ENCODE data around the gene PARD6B. TPM values are rescaled to one million over a fixed set of nuclear protein-coding genes. Genes with fewer than 3 reads are reported as not detected.

The PARD6B gene
- total and polyA plus RNA-seq, 2 donors from 2014 or later = 9.2 to 72.0 TPM

DNA sequence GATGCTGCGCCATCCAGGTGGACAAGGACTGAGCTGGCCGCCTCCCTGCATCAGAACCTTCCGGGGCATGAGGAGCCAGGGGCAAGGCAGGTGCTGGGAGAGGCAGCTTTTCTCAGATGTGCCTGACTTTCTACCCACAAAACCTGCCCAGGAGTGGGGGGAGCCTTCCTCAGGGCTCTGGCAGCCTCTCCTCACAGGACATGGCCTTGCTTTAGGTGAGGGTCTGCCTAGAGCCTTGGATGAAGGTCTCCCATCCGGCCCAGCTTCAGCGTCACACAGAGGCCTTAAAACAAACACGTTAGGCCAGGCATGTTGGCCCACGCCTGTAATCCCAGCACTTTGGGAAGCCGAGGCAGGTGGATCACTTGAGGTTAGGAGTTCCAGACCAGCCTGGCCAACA lies 70.9 kb downstream of the PARD6B start:
- no peak for FAIRE-seq
- intact Hi-C loops (cut with DNase I) = no loop called here

DNA sequence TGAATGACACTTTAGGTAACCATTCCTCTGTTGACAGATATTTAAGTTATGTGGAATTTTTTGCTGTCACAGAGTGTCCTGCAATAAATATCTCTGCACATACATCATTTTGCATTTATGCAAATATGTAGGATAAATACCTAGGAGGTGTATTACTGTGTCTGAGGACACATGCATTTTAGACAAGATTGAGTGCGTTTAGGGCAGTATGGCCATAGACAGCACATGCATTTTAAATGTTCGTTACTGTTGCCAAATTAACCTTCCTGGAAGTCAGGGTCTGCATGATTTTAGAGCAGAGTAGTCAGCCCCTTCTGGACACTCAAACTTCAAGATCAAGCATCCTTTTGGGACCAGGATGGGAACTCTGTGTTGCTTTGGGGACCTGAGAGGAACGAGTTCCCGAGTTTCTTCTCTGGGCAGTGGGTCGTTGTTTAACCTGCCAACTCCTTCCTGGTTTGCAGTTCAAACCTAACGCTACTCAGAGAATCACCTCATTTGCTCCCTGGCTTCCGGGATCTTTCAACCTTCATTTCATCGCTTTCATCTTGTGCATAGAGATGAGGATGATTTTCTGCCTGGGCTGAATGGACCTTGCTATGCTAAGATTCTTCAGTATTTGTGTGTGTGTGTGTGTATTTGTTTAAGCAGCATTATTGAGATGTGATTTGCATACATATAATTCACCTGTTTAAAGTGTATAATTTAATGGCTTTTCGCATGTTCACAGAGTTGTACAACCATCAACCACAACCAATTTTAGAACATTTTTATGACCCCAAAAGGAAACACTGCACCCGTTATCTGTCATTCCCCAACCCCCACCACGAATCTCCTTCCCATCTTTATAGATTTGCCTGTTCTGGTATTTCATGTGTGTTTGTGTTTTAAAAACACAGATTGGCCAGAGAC lies 73.3 kb downstream of the PARD6B start:
- Histone ChIP-seq H3K27ac (ENCODE audit: low read depth in 2 of 2, low read length in 2 of 2) (no peak overlapping the region), H3K36me3 (ENCODE audit: control insufficient read depth in 2 of 3, insufficient read depth in 3 of 3, low read length in 3 of 3) (no peaks in the 10 kb centered on the region), H3K4me3 (ENCODE audit: low read length in 3 of 3) (no peak overlapping the region), H3K4me1 (ENCODE audit: control insufficient read depth in 2 of 3, insufficient read depth in 2 of 3, low read depth in 1 of 3, low read length in 3 of 3) (no peaks in the 10 kb centered on the region), H3K27me3 (ENCODE audit: control insufficient read depth, insufficient read depth, low read length) (no peaks in the 10 kb centered on the region), H3K9ac (ENCODE audit: low read length in 3 of 3) (no peak overlapping the region), H3K9me3 (ENCODE audit: control insufficient read depth in 2 of 3, insufficient read depth in 1 of 3, low read length in 3 of 3) (no peaks in the 10 kb centered on the region)
- TF ChIP-seq, protein P1, sequence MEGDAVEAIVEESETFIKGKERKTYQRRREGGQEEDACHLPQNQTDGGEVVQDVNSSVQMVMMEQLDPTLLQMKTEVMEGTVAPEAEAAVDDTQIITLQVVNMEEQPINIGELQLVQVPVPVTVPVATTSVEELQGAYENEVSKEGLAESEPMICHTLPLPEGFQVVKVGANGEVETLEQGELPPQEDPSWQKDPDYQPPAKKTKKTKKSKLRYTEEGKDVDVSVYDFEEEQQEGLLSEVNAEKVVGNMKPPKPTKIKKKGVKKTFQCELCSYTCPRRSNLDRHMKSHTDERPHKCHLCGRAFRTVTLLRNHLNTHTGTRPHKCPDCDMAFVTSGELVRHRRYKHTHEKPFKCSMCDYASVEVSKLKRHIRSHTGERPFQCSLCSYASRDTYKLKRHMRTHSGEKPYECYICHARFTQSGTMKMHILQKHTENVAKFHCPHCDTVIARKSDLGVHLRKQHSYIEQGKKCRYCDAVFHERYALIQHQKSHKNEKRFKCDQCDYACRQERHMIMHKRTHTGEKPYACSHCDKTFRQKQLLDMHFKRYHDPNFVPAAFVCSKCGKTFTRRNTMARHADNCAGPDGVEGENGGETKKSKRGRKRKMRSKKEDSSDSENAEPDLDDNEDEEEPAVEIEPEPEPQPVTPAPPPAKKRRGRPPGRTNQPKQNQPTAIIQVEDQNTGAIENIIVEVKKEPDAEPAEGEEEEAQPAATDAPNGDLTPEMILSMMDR (IDR thresholded peaks at IDR 0.05; ENCODE audit: borderline replicate concordance, extremely low read depth, insufficient read depth) = no peak
- FAIRE-seq = no peak
- intact Hi-C loops (cut with DNase I) = no loop called here
- DNase-seq = no peak

More for the DNA sequence above, 70.9 kb downstream of the PARD6B start:
- Histone ChIP-seq H3K9ac (ENCODE audit: low read length in 3 of 3) (no peak overlapping the region), H3K4me3 (ENCODE audit: low read length in 3 of 3) (no peak overlapping the region), H3K27ac (ENCODE audit: low read depth in 2 of 2, low read length in 2 of 2) (no peak overlapping the region), H3K27me3 (ENCODE audit: control insufficient read depth, insufficient read depth, low read length) (no peaks in the 10 kb centered on the region), H3K4me1 (ENCODE audit: control insufficient read depth in 2 of 3, insufficient read depth in 2 of 3, low read depth in 1 of 3, low read length in 3 of 3) (no peaks in the 10 kb centered on the region), H3K36me3 (ENCODE audit: control insufficient read depth in 2 of 3, insufficient read depth in 3 of 3, low read length in 3 of 3) (no peaks in the 10 kb centered on the region), H3K9me3 (ENCODE audit: control insufficient read depth in 2 of 3, insufficient read depth in 1 of 3, low read length in 3 of 3) (no peaks in the 10 kb centered on the region)
- TF ChIP-seq, protein P1 (IDR thresholded peaks at IDR 0.05; ENCODE audit: borderline replicate concordance, extremely low read depth, insufficient read depth) = no peak
- no peak for DNase-seq

GRCh38 chr20:50805349-50805684 lies 73.9 kb downstream of the PARD6B start:
- TF ChIP-seq, protein P1 (IDR thresholded peaks at IDR 0.05; ENCODE audit: borderline replicate concordance, extremely low read depth, insufficient read depth) = no peak
- DNase-seq = no peak
- FAIRE-seq = no peak
- Histone ChIP-seq H3K9ac (ENCODE audit: low read length in 3 of 3) (no peak overlapping the region), H3K27me3 (ENCODE audit: control insufficient read depth, insufficient read depth, low read length) (no peaks in the 10 kb centered on the region), H3K27ac (ENCODE audit: low read depth in 2 of 2, low read length in 2 of 2) (no peak overlapping the region), H3K9me3 (ENCODE audit: control insufficient read depth in 2 of 3, insufficient read depth in 1 of 3, low read length in 3 of 3) (no peaks in the 10 kb centered on the region), H3K4me1 (ENCODE audit: control insufficient read depth in 2 of 3, insufficient read depth in 2 of 3, low read depth in 1 of 3, low read length in 3 of 3) (no peaks in the 10 kb centered on the region), H3K36me3 (ENCODE audit: control insufficient read depth in 2 of 3, insufficient read depth in 3 of 3, low read length in 3 of 3) (no peaks in the 10 kb centered on the region), H3K4me3 (ENCODE audit: low read length in 3 of 3) (no peak overlapping the region)
- intact Hi-C loops (cut with DNase I) = no loop called here

All from kidney (tissue), 14 donors.